Thoracic aorta (tissue), 2 donors: ENCODE data around the gene FNDC11. TPM values are rescaled to one million over a fixed set of nuclear protein-coding genes. Genes with fewer than 3 reads are reported as not detected.
A peak's percentile ranks its signal among the peaks of the same experiment; 100 is the strongest.

Experiments used
- ATAC-seq: fragments of 150-250 bp; one replicate; pipeline ENCODE4 v1.8.0; 2017; ENCODE audit warnings: low read depth; ENCODE audit not compliant: insufficient number of reproducible peaks, low FRiP score
- DNase-seq: peaks from one replicate; pipeline ENCODE4 v3.0.0-alpha.2; 2020; ENCODE audit warnings: low spot score
- H3K27ac ChIP-seq, 2 donors: fragments of 200-600 bp; sonication (generic); 1 replicate in 1 of 2; 2 replicates in 1 of 2; pipeline ENCODE4 v1.5.1; 2016; ENCODE audit warnings: mild to moderate bottlenecking in 2 of 2, moderate library complexity in 2 of 2
- H3K27me3 ChIP-seq: fragments of 200-600 bp; sonication (generic); replicated peaks from 2 replicates; pipeline ENCODE4 v1.6.0; 2016; ENCODE audit warnings: mild to moderate bottlenecking; ENCODE audit not compliant: insufficient read depth
- H3K36me3 ChIP-seq: fragments of 200-600 bp; sonication (generic); one replicate; pipeline ENCODE4 v1.5.1; 2016
- H3K4me1 ChIP-seq, 2 donors: fragments of 200-600 bp; sonication (generic); 1 replicate in 1 of 2; 2 replicates in 1 of 2; pipeline versions ENCODE4 v1.5.1 to v1.6.0; 2016; ENCODE audit warnings: low read depth in 2 of 2, mild to moderate bottlenecking in 1 of 2; ENCODE audit not compliant: control insufficient read depth in 1 of 2
- H3K4me3 ChIP-seq: fragments of 200-600 bp; sonication (generic); 2 replicates; pipeline ENCODE4 v1.5.1; 2016; ENCODE audit warnings: mild to moderate bottlenecking
- H3K9me3 ChIP-seq: fragments of 200-600 bp; sonication (generic); 2 replicates; pipeline ENCODE4 v1.5.1; 2016
- total RNA-seq, 2 donors: library from RNA; depleted of rRNA; stranded (reverse); fragments of >200 nt; gene quantifications; one replicate each; pipeline versions ENCODE4 v1.1.0 to v1.2.3, GENCODE V29; 2016
- TF ChIP-seq, protein P1 (sequence below): fragments of 200-600 bp; sonication (generic); IDR thresholded peaks from one replicate; pipeline ENCODE4 v1.5.1; 2019; ENCODE audit warnings: antibody characterized with exemption

Gene FNDC11
- total RNA-seq, 2 donors from 2014 or later: 0.54 TPM; not detected in 1

DNA sequence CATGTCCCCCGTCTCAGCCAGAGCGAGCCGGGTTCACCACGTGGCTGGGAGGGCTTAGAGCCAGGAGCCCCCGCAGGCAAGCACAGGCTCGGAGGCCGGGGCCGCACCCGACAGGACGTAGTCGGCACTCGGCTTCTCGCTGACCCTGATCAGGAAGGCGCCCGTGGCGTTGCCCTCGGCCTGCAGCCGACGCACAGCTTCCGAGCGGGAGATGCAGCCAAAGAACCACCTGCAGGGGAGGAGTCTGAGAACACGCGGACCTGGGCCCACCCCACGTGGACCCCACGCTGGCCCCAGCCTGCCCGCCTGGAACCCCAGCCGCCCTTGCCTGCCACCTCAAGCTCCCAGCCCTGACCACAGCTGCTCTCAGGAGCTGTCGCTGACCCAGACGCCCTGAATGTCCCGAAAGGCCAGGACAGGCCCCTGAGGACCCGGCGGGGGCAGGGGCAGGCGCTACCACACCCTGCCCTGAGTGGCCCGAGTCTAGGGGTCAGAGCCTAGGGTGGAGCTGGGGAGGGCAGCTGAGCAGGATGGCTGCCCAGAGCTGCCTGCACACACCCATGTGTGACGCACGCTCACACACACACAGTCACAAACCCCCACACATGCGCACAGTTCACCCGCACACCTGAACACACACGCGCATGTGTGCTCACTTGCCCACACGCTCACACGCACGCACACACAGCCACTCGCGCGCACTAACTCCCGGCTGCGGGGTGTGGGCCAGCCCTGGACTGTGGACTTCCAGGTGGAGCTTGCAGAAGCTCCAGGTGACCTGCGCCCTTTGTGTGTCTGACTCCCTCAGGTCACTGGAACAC is 18.9 kb upstream of the FNDC11 start:
- no peaks in the 10 kb centered on the region for H3K9me3 ChIP-seq
- H3K27ac ChIP-seq: peak overlapping the region in 1 of 2 donors; percentile 12
- peaks cover 0 to 5% of the 10 kb centered on the region in 2 donors for H3K4me1 ChIP-seq
- H3K27me3 ChIP-seq: no peaks in the 10 kb centered on the region
- DNase-seq (no peak), ATAC-seq (no peak)
- no peak overlapping the region for H3K4me3 ChIP-seq
- no peaks in the 10 kb centered on the region for H3K36me3 ChIP-seq
- TF ChIP-seq, protein P1, sequence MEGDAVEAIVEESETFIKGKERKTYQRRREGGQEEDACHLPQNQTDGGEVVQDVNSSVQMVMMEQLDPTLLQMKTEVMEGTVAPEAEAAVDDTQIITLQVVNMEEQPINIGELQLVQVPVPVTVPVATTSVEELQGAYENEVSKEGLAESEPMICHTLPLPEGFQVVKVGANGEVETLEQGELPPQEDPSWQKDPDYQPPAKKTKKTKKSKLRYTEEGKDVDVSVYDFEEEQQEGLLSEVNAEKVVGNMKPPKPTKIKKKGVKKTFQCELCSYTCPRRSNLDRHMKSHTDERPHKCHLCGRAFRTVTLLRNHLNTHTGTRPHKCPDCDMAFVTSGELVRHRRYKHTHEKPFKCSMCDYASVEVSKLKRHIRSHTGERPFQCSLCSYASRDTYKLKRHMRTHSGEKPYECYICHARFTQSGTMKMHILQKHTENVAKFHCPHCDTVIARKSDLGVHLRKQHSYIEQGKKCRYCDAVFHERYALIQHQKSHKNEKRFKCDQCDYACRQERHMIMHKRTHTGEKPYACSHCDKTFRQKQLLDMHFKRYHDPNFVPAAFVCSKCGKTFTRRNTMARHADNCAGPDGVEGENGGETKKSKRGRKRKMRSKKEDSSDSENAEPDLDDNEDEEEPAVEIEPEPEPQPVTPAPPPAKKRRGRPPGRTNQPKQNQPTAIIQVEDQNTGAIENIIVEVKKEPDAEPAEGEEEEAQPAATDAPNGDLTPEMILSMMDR: no peak

GRCh38 chr20:63536241-63536977 is 17.6 kb upstream of the FNDC11 start:
- H3K4me1 ChIP-seq: peaks cover 0 to 5% of the 10 kb centered on the region in 2 donors
- H3K36me3 ChIP-seq: no peaks in the 10 kb centered on the region
- ATAC-seq (no peak), DNase-seq (no peak)
- TF ChIP-seq, protein P1: no peak
- H3K4me3 ChIP-seq: no peak overlapping the region
- H3K9me3 ChIP-seq: no peaks in the 10 kb centered on the region
- no peaks in the 10 kb centered on the region for H3K27me3 ChIP-seq
- no peak overlapping the region for H3K27ac ChIP-seq

DNA sequence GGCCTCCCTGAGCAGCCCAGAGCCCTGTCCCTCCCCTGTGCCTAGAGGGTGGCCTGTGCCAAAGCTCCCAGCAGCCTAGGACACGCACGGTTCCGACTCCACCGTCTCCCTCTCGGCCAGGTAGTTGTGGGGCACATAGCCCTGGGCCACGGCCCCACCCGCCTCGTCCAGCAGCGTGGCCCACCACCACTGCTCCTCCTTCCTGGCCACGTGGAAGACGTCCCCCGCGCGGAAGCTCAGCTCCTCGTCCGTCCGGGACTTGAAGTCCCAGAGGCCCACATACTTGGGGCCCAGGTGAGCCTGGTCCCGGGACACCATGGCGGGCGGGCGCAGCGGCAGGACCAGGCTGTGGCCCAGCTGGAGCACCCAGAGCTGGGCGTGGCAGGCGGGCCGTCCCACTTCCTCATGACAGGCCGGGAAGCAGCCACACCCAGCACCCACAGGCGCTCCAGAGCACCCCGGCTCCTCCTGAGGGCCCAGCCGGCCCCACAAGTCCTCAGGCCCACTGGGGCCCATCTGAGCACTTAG is 16.9 kb upstream of the FNDC11 start, which contains the start of gene PTK6:
PTK6 (minus strand) TSS at position 380 of the 528 bp plus-strand sequence; CDS start at position 318, 62 bp downstream.
- Histone ChIP-seq H3K27ac (no peak within 1 kb of the TSS), H3K4me3 (peak within 1 kb of the TSS; percentile 65), H3K36me3 (no peaks in the 10 kb centered on the region), H3K27me3 (no peaks in the 10 kb centered on the region), H3K4me1 (peaks cover 0 to 5% of the 10 kb centered on the region in 2 donors), H3K9me3 (no peaks in the 10 kb centered on the region)
- TF ChIP-seq, protein P1: no peak
- DNase-seq: no peak
- ATAC-seq: no peak

DNA sequence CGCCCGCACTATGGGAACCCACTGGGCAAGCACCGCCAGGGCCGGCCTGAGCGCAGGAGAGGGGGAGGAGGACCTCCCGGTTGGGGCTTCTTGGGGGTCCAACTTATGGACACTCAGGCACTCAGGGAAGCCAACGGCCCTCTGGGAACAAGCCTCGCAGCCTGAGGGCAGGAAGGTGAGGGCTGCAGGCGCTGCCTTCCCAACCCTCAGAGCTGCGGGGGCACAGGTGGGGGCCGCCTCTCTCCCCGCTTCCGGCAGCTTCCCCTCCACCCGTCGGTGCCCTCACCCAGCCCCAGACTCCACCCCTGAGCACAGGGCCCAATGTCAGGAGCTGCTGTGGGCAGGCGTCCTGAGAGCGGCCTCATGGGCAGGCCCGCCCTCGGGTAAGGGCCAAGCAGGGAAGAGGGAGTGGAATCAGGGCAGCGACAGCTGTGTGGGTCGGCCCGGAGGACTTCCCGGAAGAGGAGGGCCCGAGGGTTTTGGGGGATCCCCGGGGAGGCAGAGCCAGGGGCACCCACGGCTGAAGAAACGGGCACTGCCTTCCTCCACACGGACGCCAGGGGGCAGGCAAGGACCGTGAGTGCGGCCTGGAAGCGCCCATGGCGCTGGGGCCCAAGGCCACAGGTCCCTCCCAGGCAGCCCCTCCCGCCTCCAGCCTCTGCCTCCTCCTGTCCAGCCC is 16.3 kb upstream of the FNDC11 start:
- peaks cover 0 to 5% of the 10 kb centered on the region in 2 donors for H3K4me1 ChIP-seq
- no peaks in the 10 kb centered on the region for H3K27me3 ChIP-seq
- no peaks in the 10 kb centered on the region for H3K9me3 ChIP-seq
- H3K4me3 ChIP-seq: peak overlapping the region; percentile 65
- peak; percentile 27 for ATAC-seq
- TF ChIP-seq, protein P1: peak; percentile 94
- H3K36me3 ChIP-seq: no peaks in the 10 kb centered on the region
- no peak for DNase-seq
- H3K27ac ChIP-seq: no peak overlapping the region
